ENCODE data around the gene PDF.
A peak's percentile ranks its signal among the peaks of the same experiment; 100 is the strongest.

The PDF gene

GRCh38 chr16:69310653-69311532 lies 19.5 kb downstream of the PDF start, which contains the start of gene VPS4A:
Gene VPS4A, plus strand, starts transcription at chr16:69311350. Its CDS starts 162 bp downstream, at chr16:69311512.
- peak; percentile 96 to 98 for DNase-seq (ENCODE audit: low read depth in 2 of 2)
- peak within 1 kb of the TSS; percentile 81 to 86 for H3K4me3 ChIP-seq (replicated peaks in 1 of 2; ENCODE audit: low read depth in 2 of 2, low read length in 2 of 2)
- TF ChIP-seq CTCF (IDR thresholded peaks at IDR 0.05; ENCODE audit: low read depth, low read length), result peak; percentile 77

GRCh38 chr16:69309316-69309715 lies 21.1 kb downstream of the PDF start:
- H3K4me3 ChIP-seq (replicated peaks in 1 of 2; ENCODE audit: low read depth in 2 of 2, low read length in 2 of 2), result no peak overlapping the region
- TF ChIP-seq CTCF (IDR thresholded peaks at IDR 0.05; ENCODE audit: low read depth, low read length), result no peak
- no peak for DNase-seq (ENCODE audit: low read depth in 2 of 2)

- no peak overlapping the region for H3K4me3 ChIP-seq (replicated peaks in 1 of 2; ENCODE audit: low read depth in 2 of 2, low read length in 2 of 2)
- no peak for DNase-seq (ENCODE audit: low read depth in 2 of 2)
- no peak for TF ChIP-seq CTCF (IDR thresholded peaks at IDR 0.05; ENCODE audit: low read depth, low read length)
These were observed 22.5 kb downstream of the PDF start for GRCh38 chr16:69307856-69308255.

GRCh38 chr16:69307091-69307490 lies 23.3 kb downstream of the PDF start:
- DNase-seq (ENCODE audit: low read depth in 2 of 2), result no peak
- no peak overlapping the region for H3K4me3 ChIP-seq (replicated peaks in 1 of 2; ENCODE audit: low read depth in 2 of 2, low read length in 2 of 2)
- no peak for TF ChIP-seq CTCF (IDR thresholded peaks at IDR 0.05; ENCODE audit: low read depth, low read length)

- no peak overlapping the region for H3K4me3 ChIP-seq (replicated peaks in 1 of 2; ENCODE audit: low read depth in 2 of 2, low read length in 2 of 2)
- DNase-seq (ENCODE audit: low read depth in 2 of 2), result no peak
- TF ChIP-seq CTCF (IDR thresholded peaks at IDR 0.05; ENCODE audit: low read depth, low read length), result no peak
These were observed 24.4 kb downstream of the PDF start for GRCh38 chr16:69306031-69306430.

- TF ChIP-seq CTCF (IDR thresholded peaks at IDR 0.05; ENCODE audit: low read depth, low read length), result no peak
- H3K4me3 ChIP-seq (replicated peaks in 1 of 2; ENCODE audit: low read depth in 2 of 2, low read length in 2 of 2), result no peak overlapping the region
- no peak for DNase-seq (ENCODE audit: low read depth in 2 of 2)
These were observed 28.1 kb downstream of the PDF start for GRCh38 chr16:69302301-69302700.
